OCI-LY7 (cell line): ENCODE results near the gene FCHO2.

Experiments
- EZH2phosphoT487 ChIP-seq: fragments of 200-600 bp; sonication (generic); IDR thresholded peaks from 2 replicates; pipeline ENCODE4 v1.6.1; 2018; ENCODE audit warnings: low read depth, borderline replicate concordance, mild to moderate bottlenecking, mixed run types, antibody characterized with exemption, low read length, moderate library complexity, mixed read lengths
- TF ChIP-seq, protein P1 (sequence below): fragments of 200-600 bp; sonication (generic); conservative IDR thresholded peaks from 2 replicates; pipeline ENCODE4 v1.5.1; 2014; ENCODE audit warnings: mild to moderate bottlenecking, antibody characterized with exemption, low read length, moderate library complexity, mixed read lengths

DNA sequence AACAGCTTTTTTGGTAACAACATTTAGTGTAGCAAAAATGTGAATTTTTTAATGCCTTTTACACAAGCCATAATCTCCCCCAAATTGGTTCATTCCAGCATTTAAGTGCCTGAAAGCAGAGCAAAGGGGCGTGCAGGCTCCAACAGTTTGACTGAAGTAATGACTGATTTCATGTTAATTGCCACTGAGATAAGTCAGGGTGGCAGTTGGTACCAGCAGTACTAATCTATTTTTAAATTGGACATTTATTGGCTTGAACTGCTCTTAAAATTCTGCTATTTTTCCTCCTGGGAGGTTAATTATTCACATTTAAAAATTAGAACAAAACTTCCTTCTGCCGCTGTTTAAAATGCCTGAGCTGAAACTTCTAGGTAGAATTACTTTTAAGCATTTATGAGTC is 176.9 kb downstream of the FCHO2 start:
- TF ChIP-seq, protein P1, sequence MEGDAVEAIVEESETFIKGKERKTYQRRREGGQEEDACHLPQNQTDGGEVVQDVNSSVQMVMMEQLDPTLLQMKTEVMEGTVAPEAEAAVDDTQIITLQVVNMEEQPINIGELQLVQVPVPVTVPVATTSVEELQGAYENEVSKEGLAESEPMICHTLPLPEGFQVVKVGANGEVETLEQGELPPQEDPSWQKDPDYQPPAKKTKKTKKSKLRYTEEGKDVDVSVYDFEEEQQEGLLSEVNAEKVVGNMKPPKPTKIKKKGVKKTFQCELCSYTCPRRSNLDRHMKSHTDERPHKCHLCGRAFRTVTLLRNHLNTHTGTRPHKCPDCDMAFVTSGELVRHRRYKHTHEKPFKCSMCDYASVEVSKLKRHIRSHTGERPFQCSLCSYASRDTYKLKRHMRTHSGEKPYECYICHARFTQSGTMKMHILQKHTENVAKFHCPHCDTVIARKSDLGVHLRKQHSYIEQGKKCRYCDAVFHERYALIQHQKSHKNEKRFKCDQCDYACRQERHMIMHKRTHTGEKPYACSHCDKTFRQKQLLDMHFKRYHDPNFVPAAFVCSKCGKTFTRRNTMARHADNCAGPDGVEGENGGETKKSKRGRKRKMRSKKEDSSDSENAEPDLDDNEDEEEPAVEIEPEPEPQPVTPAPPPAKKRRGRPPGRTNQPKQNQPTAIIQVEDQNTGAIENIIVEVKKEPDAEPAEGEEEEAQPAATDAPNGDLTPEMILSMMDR: no peak
- no peak for TF ChIP-seq EZH2phosphoT487
